GM12878 (cell line): ENCODE results near the gene PPP3CA. TPM values are rescaled to one million over a fixed set of nuclear protein-coding genes. Genes with fewer than 3 reads are reported as not detected.

ENCODE experiments used
- ATF7 ChIP-seq: fragments of 450-650 bp; IDR thresholded peaks from 2 replicates; pipeline ENCODE4 v1.6.1; 2016; ENCODE audit warnings: low read depth, mild to moderate bottlenecking
- CHD1 ChIP-seq: IDR thresholded peaks from 2 replicates; pipeline ENCODE4 v1.6.1; 2012; ENCODE audit warnings: low read depth, low read length, improper control_type of control experiment
- CREB1 ChIP-seq: IDR thresholded peaks from 2 replicates; pipeline ENCODE4 v1.6.1; 2012; ENCODE audit warnings: low read depth, mild to moderate bottlenecking, inconsistent platforms
- ETV6 ChIP-seq, 2 experiments: fragments of 450-650 bp in 1 of 2; IDR thresholded peaks in 1 of 2; conservative IDR thresholded peaks in 1 of 2; 2 replicates each; pipeline ENCODE4 v1.6.1; 2014; ENCODE audit warnings: antibody characterized with exemption in 1 of 2, borderline replicate concordance in 1 of 2, low read depth in 1 of 2, mild to moderate bottlenecking in 1 of 2, moderate library complexity in 1 of 2
- IRF4 ChIP-seq: IDR thresholded peaks from 2 replicates; pipeline ENCODE4 v1.6.1; 2011; ENCODE audit warnings: low read depth, low read length
- KLF5 ChIP-seq: fragments of 450-650 bp; IDR thresholded peaks from 2 replicates; pipeline ENCODE4 v1.6.1; 2014; ENCODE audit warnings: mild to moderate bottlenecking; ENCODE audit not compliant: partially characterized antibody
- NBN ChIP-seq: fragments of 450-650 bp; IDR thresholded peaks from 2 replicates; pipeline ENCODE4 v1.6.1; 2016
- NR2F1 ChIP-seq: fragments of 450-650 bp; conservative IDR thresholded peaks from 2 replicates; pipeline ENCODE4 v1.6.1; 2017; ENCODE audit warnings: mild to moderate bottlenecking
- PAX8 ChIP-seq: fragments of 450-650 bp; IDR thresholded peaks from 2 replicates; pipeline ENCODE4 v1.6.1; 2017; ENCODE audit warnings: mild to moderate bottlenecking, moderate library complexity
- POLR2AphosphoS5 ChIP-seq: IDR thresholded peaks from 2 replicates; pipeline ENCODE4 v1.6.1; 2011; ENCODE audit warnings: mild to moderate bottlenecking, low read length, inconsistent platforms
- RUNX3 ChIP-seq: IDR thresholded peaks from 2 replicates; pipeline ENCODE4 v1.6.1; 2012; ENCODE audit warnings: low read length, inconsistent platforms
- SMAD5 ChIP-seq: IDR thresholded peaks from 2 replicates; pipeline ENCODE4 v1.6.1; 2016; ENCODE audit warnings: antibody characterized with exemption, low read depth
- ZNF384 ChIP-seq: IDR thresholded peaks from 2 replicates; pipeline ENCODE4 v1.6.1; 2012; ENCODE audit warnings: low read depth, mild to moderate bottlenecking, low read length, improper control_type of control experiment, borderline replicate concordance
- ZNF622 ChIP-seq: fragments of 450-650 bp; IDR thresholded peaks from 2 replicates; pipeline ENCODE4 v1.6.1; 2017; ENCODE audit warnings: mild to moderate bottlenecking, inconsistent platforms
- polyA plus RNA-seq, 11 experiments: library from polyadenylated mRNA; depleted of rRNA in 4 of 11; unstranded in 6 of 11; stranded (reverse) in 5 of 11; fragments of >200 nt; fragmentation: Nextera tagmentation in 4 of 11; fragmentation: Illumina TruSeq in 1 of 11; extraction: Ambion mirVana in 4 of 11; extraction: Trizol in 1 of 11; gene quantifications; 1 replicate in 1 of 11; 2 replicates in 10 of 11; pipeline versions ENCODE4 v1.2.1 to v1.2.3, GENCODE V29; 2011 to 2016; ENCODE audit warnings: inconsistent platforms in 2 of 11, missing spikeins in 2 of 11, low read depth in 1 of 11
- total RNA-seq, 4 experiments: library from RNA; depleted of rRNA in 3 of 4; stranded (reverse); fragments of >200 nt in 3 of 4; fragmentation: Illumina TruSeq in 1 of 4; extraction: Trizol in 1 of 4; gene quantifications; 2 replicates each; pipeline versions ENCODE4 v1.2.1 to v1.2.3, GENCODE V29; 2013 to 2021
- TF ChIP-seq, protein P1 (sequence below): fragments of 450-650 bp; IDR thresholded peaks from 2 replicates; pipeline ENCODE4 v1.6.1; 2017; ENCODE audit warnings: mild to moderate bottlenecking
- TF ChIP-seq, protein P2 (sequence below): fragments of 450-650 bp; formaldehyde crosslinking; IDR thresholded peaks from 2 replicates; pipeline ENCODE4 v1.5.0; 2022; ENCODE audit warnings: mild to moderate bottlenecking, missing genetic modification characterization
- TF ChIP-seq, protein P3 (sequence below): IDR thresholded peaks from 2 replicates; pipeline ENCODE4 v1.6.1; 2012; ENCODE audit warnings: low read length, inconsistent platforms
- TF ChIP-seq, protein P4 (sequence below): IDR thresholded peaks from 2 replicates; pipeline ENCODE4 v1.6.1; 2011; ENCODE audit warnings: borderline replicate concordance, low read depth, mild to moderate bottlenecking, moderate library complexity, low read length; ENCODE audit not compliant: insufficient read depth, poor library complexity, severe bottlenecking
- TF ChIP-seq, protein P5 (sequence below): fragments of 450-650 bp; formaldehyde crosslinking; IDR thresholded peaks from 2 replicates; pipeline ENCODE4 v1.4.0; 2020; ENCODE audit warnings: mild to moderate bottlenecking, moderate library complexity

The PPP3CA gene
- total and polyA plus RNA-seq, 10 of the 15 experiments (the other 5 are each of a cell fraction or from before 2014, with no cell fraction given) = 0.33 to 9.0 (median 1.0) TPM

DNA sequence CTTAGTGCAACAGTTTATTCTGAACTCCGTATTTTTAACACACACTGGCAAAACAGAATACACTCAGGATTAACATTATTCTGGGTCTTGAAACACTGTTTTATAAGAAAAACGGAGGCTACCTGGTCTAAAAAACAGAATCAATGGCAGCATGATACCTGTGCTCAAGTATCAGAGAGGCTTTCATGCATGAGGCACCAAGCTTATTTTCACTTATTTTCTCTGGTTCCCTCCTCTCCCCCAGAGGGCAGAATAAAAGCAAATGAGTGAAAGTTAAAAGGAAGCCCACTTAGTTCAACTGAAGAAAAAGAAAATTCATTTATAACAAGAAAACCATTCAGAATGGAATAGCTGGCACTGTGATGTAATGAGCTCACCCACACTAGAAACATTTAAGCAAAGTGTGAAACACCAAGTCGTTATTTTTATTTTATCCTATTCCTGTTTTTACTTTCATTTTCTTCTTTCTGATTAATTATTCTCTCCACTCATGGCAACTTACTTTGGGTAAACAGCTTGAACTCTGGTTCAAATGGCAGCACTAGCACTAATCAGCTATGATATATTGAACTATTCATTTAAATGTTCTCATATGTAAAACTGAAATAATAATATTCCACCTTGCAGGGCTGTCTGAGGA lies 211.8 kb downstream of the PPP3CA start (continued):
- TF ChIP-seq, protein P1, sequence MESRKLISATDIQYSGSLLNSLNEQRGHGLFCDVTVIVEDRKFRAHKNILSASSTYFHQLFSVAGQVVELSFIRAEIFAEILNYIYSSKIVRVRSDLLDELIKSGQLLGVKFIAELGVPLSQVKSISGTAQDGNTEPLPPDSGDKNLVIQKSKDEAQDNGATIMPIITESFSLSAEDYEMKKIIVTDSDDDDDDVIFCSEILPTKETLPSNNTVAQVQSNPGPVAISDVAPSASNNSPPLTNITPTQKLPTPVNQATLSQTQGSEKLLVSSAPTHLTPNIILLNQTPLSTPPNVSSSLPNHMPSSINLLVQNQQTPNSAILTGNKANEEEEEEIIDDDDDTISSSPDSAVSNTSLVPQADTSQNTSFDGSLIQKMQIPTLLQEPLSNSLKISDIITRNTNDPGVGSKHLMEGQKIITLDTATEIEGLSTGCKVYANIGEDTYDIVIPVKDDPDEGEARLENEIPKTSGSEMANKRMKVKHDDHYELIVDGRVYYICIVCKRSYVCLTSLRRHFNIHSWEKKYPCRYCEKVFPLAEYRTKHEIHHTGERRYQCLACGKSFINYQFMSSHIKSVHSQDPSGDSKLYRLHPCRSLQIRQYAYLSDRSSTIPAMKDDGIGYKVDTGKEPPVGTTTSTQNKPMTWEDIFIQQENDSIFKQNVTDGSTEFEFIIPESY = no peak
- TF ChIP-seq ETV6 (conservative IDR thresholded peaks at IDR 0.05 in 1 of 2, IDR thresholded peaks at IDR 0.05 in 1 of 2; ENCODE audit: borderline replicate concordance in 1 of 2, low read depth in 1 of 2) (no peak), PAX8 (no peak), POLR2AphosphoS5 (no peak), KLF5 (no peak), ZNF622 (no peak), ATF7 (peak; percentile 83), NBN (no peak), RUNX3 (no peak), SMAD5 (no peak), CREB1 (no peak), ZNF384 (no peak), CHD1 (no peak), NR2F1 (no peak), IRF4 (no peak)
- TF ChIP-seq, protein P2, sequence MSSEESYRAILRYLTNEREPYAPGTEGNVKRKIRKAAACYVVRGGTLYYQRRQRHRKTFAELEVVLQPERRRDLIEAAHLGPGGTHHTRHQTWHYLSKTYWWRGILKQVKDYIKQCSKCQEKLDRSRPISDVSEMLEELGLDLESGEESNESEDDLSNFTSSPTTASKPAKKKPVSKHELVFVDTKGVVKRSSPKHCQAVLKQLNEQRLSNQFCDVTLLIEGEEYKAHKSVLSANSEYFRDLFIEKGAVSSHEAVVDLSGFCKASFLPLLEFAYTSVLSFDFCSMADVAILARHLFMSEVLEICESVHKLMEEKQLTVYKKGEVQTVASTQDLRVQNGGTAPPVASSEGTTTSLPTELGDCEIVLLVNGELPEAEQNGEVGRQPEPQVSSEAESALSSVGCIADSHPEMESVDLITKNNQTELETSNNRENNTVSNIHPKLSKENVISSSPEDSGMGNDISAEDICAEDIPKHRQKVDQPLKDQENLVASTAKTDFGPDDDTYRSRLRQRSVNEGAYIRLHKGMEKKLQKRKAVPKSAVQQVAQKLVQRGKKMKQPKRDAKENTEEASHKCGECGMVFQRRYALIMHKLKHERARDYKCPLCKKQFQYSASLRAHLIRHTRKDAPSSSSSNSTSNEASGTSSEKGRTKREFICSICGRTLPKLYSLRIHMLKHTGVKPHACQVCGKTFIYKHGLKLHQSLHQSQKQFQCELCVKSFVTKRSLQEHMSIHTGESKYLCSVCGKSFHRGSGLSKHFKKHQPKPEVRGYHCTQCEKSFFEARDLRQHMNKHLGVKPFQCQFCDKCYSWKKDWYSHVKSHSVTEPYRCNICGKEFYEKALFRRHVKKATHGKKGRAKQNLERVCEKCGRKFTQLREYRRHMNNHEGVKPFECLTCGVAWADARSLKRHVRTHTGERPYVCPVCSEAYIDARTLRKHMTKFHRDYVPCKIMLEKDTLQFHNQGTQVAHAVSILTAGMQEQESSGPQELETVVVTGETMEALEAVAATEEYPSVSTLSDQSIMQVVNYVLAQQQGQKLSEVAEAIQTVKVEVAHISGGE (CRISPR knock-in tag) = no peak
- TF ChIP-seq, protein P3, sequence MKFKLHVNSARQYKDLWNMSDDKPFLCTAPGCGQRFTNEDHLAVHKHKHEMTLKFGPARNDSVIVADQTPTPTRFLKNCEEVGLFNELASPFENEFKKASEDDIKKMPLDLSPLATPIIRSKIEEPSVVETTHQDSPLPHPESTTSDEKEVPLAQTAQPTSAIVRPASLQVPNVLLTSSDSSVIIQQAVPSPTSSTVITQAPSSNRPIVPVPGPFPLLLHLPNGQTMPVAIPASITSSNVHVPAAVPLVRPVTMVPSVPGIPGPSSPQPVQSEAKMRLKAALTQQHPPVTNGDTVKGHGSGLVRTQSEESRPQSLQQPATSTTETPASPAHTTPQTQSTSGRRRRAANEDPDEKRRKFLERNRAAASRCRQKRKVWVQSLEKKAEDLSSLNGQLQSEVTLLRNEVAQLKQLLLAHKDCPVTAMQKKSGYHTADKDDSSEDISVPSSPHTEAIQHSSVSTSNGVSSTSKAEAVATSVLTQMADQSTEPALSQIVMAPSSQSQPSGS = no peak
- TF ChIP-seq, protein P4, sequence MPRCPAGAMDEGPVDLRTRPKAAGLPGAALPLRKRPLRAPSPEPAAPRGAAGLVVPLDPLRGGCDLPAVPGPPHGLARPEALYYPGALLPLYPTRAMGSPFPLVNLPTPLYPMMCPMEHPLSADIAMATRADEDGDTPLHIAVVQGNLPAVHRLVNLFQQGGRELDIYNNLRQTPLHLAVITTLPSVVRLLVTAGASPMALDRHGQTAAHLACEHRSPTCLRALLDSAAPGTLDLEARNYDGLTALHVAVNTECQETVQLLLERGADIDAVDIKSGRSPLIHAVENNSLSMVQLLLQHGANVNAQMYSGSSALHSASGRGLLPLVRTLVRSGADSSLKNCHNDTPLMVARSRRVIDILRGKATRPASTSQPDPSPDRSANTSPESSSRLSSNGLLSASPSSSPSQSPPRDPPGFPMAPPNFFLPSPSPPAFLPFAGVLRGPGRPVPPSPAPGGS = no peak
- TF ChIP-seq, protein P5, sequence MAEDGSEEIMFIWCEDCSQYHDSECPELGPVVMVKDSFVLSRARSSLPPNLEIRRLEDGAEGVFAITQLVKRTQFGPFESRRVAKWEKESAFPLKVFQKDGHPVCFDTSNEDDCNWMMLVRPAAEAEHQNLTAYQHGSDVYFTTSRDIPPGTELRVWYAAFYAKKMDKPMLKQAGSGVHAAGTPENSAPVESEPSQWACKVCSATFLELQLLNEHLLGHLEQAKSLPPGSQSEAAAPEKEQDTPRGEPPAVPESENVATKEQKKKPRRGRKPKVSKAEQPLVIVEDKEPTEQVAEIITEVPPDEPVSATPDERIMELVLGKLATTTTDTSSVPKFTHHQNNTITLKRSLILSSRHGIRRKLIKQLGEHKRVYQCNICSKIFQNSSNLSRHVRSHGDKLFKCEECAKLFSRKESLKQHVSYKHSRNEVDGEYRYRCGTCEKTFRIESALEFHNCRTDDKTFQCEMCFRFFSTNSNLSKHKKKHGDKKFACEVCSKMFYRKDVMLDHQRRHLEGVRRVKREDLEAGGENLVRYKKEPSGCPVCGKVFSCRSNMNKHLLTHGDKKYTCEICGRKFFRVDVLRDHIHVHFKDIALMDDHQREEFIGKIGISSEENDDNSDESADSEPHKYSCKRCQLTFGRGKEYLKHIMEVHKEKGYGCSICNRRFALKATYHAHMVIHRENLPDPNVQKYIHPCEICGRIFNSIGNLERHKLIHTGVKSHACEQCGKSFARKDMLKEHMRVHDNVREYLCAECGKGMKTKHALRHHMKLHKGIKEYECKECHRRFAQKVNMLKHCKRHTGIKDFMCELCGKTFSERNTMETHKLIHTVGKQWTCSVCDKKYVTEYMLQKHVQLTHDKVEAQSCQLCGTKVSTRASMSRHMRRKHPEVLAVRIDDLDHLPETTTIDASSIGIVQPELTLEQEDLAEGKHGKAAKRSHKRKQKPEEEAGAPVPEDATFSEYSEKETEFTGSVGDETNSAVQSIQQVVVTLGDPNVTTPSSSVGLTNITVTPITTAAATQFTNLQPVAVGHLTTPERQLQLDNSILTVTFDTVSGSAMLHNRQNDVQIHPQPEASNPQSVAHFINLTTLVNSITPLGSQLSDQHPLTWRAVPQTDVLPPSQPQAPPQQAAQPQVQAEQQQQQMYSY = no peak
